Right lobe of liver (tissue), 4 donors: ENCODE results near the gene MAP3K5.

Source experiments
- CTCF ChIP-seq, 4 donors: fragments of 200-600 bp in 3 of 4; fragments of 450-650 bp in 1 of 4; IDR thresholded peaks; one replicate each; pipeline versions ENCODE4 v1.5.1 to v1.8.0; 2016 to 2022; ENCODE audit warnings: antibody characterized with exemption in 4 of 4, mild to moderate bottlenecking in 2 of 4
- POLR2A ChIP-seq: fragments of 450-650 bp; IDR thresholded peaks from one replicate; pipeline ENCODE4 v1.6.1; 2017; ENCODE audit warnings: antibody characterized with exemption, mild to moderate bottlenecking
- donor health status: DM: no; HTN: no; CAD: no.
- donor health status: DM: no; HTN: no; CAD: no.
- donor health status: DM: no; HTN: yes; CAD: no.

- TF ChIP-seq CTCF (IDR thresholded peaks at IDR 0.05) = no peak
- TF ChIP-seq POLR2A = no peak
Measured at GRCh38 chr6:136658711-136659110, 133.6 kb downstream of the MAP3K5 start.
